HEK293 (cell line): Measurements from ENCODE around the gene CAPN8.

Source experiments
- CTCF ChIA-PET: fragments of 350-600 bp; formaldehyde crosslinking; extraction: SDS; loops from one replicate; lab custom pipeline; 2021; ENCODE audit warnings: antibody characterized with exemption; lab: Yijun Ruan, JAX
- POLR2A ChIA-PET: fragments of 300-600 bp; formaldehyde crosslinking; extraction: SDS; loops from one replicate; lab custom pipeline; 2020; ENCODE audit warnings: antibody characterized with exemption, inconsistent platforms; lab: Yijun Ruan, JAX
- H3K27ac ChIP-seq: fragments of 200-500 bp; sonication (Bioruptor generic); 2 replicates; pipeline ENCODE4 v1.5.1; 2014; ENCODE audit warnings: low read depth, low read length, control low read depth, inconsistent platforms; ENCODE audit errors: extremely low read depth
- H3K36me3 ChIP-seq, 2 experiments: fragments of 200-500 bp in 1 of 2; sonication (Bioruptor generic) in 1 of 2; 1 replicate in 1 of 2; 2 replicates in 1 of 2; pipeline ENCODE4 v1.5.1; 2014 to 2017; ENCODE audit warnings: inconsistent platforms in 2 of 2, low read length in 2 of 2; ENCODE audit not compliant: control insufficient read depth in 2 of 2, insufficient read depth in 1 of 2
- H3K4me1 ChIP-seq: fragments of 200-500 bp; sonication (Bioruptor generic); 2 replicates; pipeline ENCODE4 v1.5.1; 2014; ENCODE audit warnings: mild to moderate bottlenecking, low read length, inconsistent platforms; ENCODE audit not compliant: control insufficient read depth, insufficient read depth
- H3K4me3 ChIP-seq: 2 replicates; pipeline ENCODE4 v1.5.1; 2011; ENCODE audit warnings: low read depth, mild to moderate bottlenecking, control low read depth, low read length, moderate library complexity
- H3K9me3 ChIP-seq: fragments of 200-500 bp; sonication (Bioruptor generic); 2 replicates; pipeline ENCODE4 v1.5.1; 2014; ENCODE audit warnings: low read depth, low read length, inconsistent platforms; ENCODE audit not compliant: control insufficient read depth, insufficient read depth
- CTCF ChIP-seq: fragments of 450-650 bp; formaldehyde crosslinking; IDR thresholded peaks from 2 replicates; pipeline ENCODE4 v1.5.1; 2016; ENCODE audit warnings: missing biosample characterization, missing genetic modification characterization
- HOXD13 ChIP-seq: sonication (generic); formaldehyde crosslinking; IDR thresholded peaks from 2 replicates; pipeline ENCODE4 v1.8.0; 2022; ENCODE audit warnings: missing genetic modification reagents, borderline replicate concordance
- MYNN ChIP-seq: fragments of 450-650 bp; formaldehyde crosslinking; IDR thresholded peaks from 2 replicates; pipeline ENCODE4 v1.5.1; 2016; ENCODE audit warnings: missing biosample characterization, missing genetic modification characterization, borderline replicate concordance
- ZBTB17 ChIP-seq: fragments of 450-650 bp; formaldehyde crosslinking; IDR thresholded peaks from 2 replicates; pipeline ENCODE4 v1.5.1; 2016; ENCODE audit warnings: missing biosample characterization, missing genetic modification characterization
- ZBTB48 ChIP-seq: fragments of 450-650 bp; formaldehyde crosslinking; IDR thresholded peaks from 2 replicates; pipeline ENCODE4 v1.5.1; 2016; ENCODE audit warnings: missing biosample characterization, missing genetic modification characterization
- ZFP41 ChIP-seq: fragments of 450-650 bp; formaldehyde crosslinking; IDR thresholded peaks from 2 replicates; pipeline ENCODE4 v1.5.1; 2016; ENCODE audit warnings: missing biosample characterization, missing genetic modification characterization, borderline replicate concordance
- ZNF121 ChIP-seq: fragments of 450-650 bp; formaldehyde crosslinking; IDR thresholded peaks from 2 replicates; pipeline ENCODE4 v1.5.1; 2016; ENCODE audit warnings: missing biosample characterization, missing genetic modification characterization
- ZNF335 ChIP-seq: fragments of 450-650 bp; formaldehyde crosslinking; conservative IDR thresholded peaks from 2 replicates; pipeline ENCODE4 v1.5.1; 2016; ENCODE audit warnings: missing biosample characterization, missing genetic modification characterization
- ZNF341 ChIP-seq: fragments of 450-650 bp; formaldehyde crosslinking; IDR thresholded peaks from 2 replicates; pipeline ENCODE4; 2016; ENCODE audit warnings: low read depth, missing biosample characterization, missing genetic modification characterization
- ZNF366 ChIP-seq: fragments of 450-650 bp; formaldehyde crosslinking; conservative IDR thresholded peaks from 2 replicates; pipeline ENCODE4 v1.5.1; 2016; ENCODE audit warnings: missing biosample characterization, missing genetic modification characterization
- ZNF37A ChIP-seq: fragments of 450-650 bp; IDR thresholded peaks from 2 replicates; pipeline ENCODE4 v1.5.1; 2018; ENCODE audit warnings: missing biosample characterization, missing genetic modification characterization
- ZNF391 ChIP-seq: fragments of 450-650 bp; formaldehyde crosslinking; IDR thresholded peaks from 2 replicates; pipeline ENCODE4 v1.5.1; 2016; ENCODE audit warnings: low read depth, missing biosample characterization, missing genetic modification characterization, borderline replicate concordance
- ZNF488 ChIP-seq: fragments of 450-650 bp; formaldehyde crosslinking; IDR thresholded peaks from 2 replicates; pipeline ENCODE4 v1.5.1; 2016; ENCODE audit warnings: missing biosample characterization, missing genetic modification characterization
- ZNF501 ChIP-seq: fragments of 450-650 bp; formaldehyde crosslinking; IDR thresholded peaks from 2 replicates; pipeline ENCODE4 v1.5.1; 2016; ENCODE audit warnings: missing biosample characterization, missing genetic modification characterization
- ZNF513 ChIP-seq: fragments of 450-650 bp; IDR thresholded peaks from 2 replicates; pipeline ENCODE4 v1.5.1; 2018; ENCODE audit warnings: missing biosample characterization, missing genetic modification characterization
- ZNF518A ChIP-seq: fragments of 450-650 bp; formaldehyde crosslinking; conservative IDR thresholded peaks from 2 replicates; pipeline ENCODE4 v1.5.1; 2016; ENCODE audit warnings: low read depth, missing biosample characterization, missing genetic modification characterization
- ZNF555 ChIP-seq: fragments of 450-650 bp; formaldehyde crosslinking; conservative IDR thresholded peaks from 2 replicates; pipeline ENCODE4 v1.5.1; 2017; ENCODE audit warnings: missing biosample characterization, mild to moderate bottlenecking, missing genetic modification characterization, inconsistent platforms
- ZNF561 ChIP-seq: fragments of 450-650 bp; IDR thresholded peaks from 2 replicates; pipeline ENCODE4 v1.5.1; 2018; ENCODE audit warnings: missing biosample characterization, missing genetic modification characterization, borderline replicate concordance
- ZNF639 ChIP-seq: fragments of 450-650 bp; formaldehyde crosslinking; IDR thresholded peaks from 2 replicates; pipeline ENCODE4 v1.5.1; 2016; ENCODE audit warnings: missing biosample characterization, missing genetic modification characterization

The CAPN8 gene

GRCh38 chr1:223665592-223666312, at the start of gene CAPN8:
TSS of gene CAPN8 (minus strand) at chr1:223665701. CDS start at chr1:223665646, 55 bp downstream.
- H3K9me3 ChIP-seq, result no peaks in the 10 kb centered on the region
- no peaks in the 10 kb centered on the region for H3K4me1 ChIP-seq
- H3K27ac ChIP-seq, result no peak within 1 kb of the TSS
- H3K4me3 ChIP-seq, result no peak within 1 kb of the TSS
- TF ChIP-seq ZNF555 (no peak), CTCF (no peak), MYNN (no peak), ZFP41 (tag by site-specific recombination) (no peak), ZNF121 (tag by site-specific recombination) (no peak), ZBTB48 (no peak), HOXD13 (CRISPR knock-in tag) (no peak), ZNF37A (tag by site-specific recombination) (no peak), ZNF488 (tag by site-specific recombination) (no peak)
- ChIA-PET CTCF (interaction anchor here (0.6 to 2.3 kb wide), 5 partner anchors 18 to 873 kb away, joined by 3 to 7 read pairs (median 3); no protein-coding TSS in a partner anchor), POLR2A (no interaction called here)
- no peaks in the 10 kb centered on the region for H3K36me3 ChIP-seq

- CTCF ChIA-PET, result interaction anchor here (0.8 to 1.3 kb wide), 5 partner anchors 9 to 96 kb away, joined by 3 to 6 read pairs (median 3); no protein-coding TSS in a partner anchor
- Histone ChIP-seq H3K36me3 (peaks cover 13 to 34% of the 10 kb centered on the region in 2 experiments; a peak in 2 of 3 replicates), H3K9me3 (no peaks in the 10 kb centered on the region), H3K4me3 (no peak overlapping the region), H3K4me1 (peaks cover 37% of the 10 kb centered on the region), H3K27ac (peak overlapping the region; percentile 6)
- POLR2A ChIA-PET, result interaction anchor here (0.9 to 1.3 kb wide), 4 partner anchors 9 to 61 kb away, joined by 3 to 4 read pairs (median 4); no protein-coding TSS in a partner anchor
- TF ChIP-seq MYNN (no peak), ZNF341 (peak; percentile 93), ZNF561 (tag by site-specific recombination) (0 out of 2 replicates have a peak, but pooled peaks have one; percentile 24), ZNF639 (tag by site-specific recombination) (peak; percentile 93), ZNF391 (tag by site-specific recombination) (peak; percentile 58; the same call in 1 of the 2 replicates), ZBTB17 (tag by site-specific recombination) (peak; percentile 99), ZNF366 (tag by site-specific recombination) (peak; percentile 66), ZNF501 (tag by site-specific recombination) (peak; percentile 73; the same call in 1 of the 2 replicates), ZNF518A (tag by site-specific recombination) (0 out of 2 replicates have a peak, but pooled peaks have one; percentile 44), ZNF513 (peak; percentile 64), ZNF335 (peak; percentile 36; the same call in 1 of the 2 replicates)
Measured at GRCh38 chr1:223714849-223715603, 49.5 kb upstream of the CAPN8 start.
